CD4-positive, alpha-beta T cell treated with Interleukin-1 beta for 1 hour (primary cell): ENCODE measurements around the gene PTPN4.

Experiments
- DNase-seq, 2 donors: peaks; one replicate each; pipeline ENCODE4 v3.0.0-alpha.2; 2020 to 2022

The PTPN4 gene

DNA sequence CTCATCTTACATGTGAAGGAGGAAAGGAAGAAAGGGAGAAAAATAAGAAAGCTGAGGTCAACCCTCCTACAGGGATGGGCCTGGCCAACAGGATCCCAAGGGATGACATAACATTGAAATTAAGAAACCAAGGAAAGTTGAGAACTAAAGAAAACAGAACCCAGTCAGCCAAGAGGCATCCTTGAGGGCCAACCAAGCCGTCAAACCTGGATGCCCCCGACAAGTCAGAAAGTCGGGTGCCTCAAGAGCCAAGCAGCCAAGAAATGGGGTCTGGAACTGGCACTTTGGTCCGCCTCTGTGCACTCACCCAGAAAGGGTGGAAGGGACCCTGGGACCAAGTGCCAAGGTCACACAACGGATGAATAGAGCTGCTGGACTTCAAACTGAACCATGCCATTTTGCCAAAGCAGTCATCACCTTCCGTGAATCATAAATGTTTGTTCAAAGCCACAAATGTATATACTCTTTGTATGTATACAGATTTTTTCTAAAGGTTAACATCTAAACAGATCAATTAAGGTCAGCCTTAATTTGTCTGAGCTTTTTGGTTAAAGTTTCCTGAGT lies 27.0 kb upstream of the PTPN4 start:
- DNase-seq, result no peak

DNA sequence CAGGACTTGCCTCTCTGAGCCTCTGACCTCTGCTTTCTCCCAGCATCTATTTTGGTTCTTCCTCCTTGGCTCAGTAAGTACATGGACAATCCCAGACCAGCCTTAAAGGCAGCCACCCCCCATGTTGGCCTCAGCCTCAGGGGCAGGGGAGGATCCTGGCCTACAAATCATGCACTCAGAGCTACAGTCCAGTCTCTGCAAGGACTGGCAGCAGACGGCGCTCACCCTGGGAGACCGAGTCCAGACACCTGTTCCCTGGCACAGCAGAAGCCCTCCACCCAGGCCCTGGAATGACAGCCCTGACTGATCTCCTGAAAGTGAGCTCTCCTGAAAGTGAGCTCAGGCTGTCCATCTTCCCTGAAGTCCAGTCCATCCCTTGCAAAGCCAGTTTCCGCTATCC lies 25.7 kb upstream of the PTPN4 start:
- no peak for DNase-seq

DNA sequence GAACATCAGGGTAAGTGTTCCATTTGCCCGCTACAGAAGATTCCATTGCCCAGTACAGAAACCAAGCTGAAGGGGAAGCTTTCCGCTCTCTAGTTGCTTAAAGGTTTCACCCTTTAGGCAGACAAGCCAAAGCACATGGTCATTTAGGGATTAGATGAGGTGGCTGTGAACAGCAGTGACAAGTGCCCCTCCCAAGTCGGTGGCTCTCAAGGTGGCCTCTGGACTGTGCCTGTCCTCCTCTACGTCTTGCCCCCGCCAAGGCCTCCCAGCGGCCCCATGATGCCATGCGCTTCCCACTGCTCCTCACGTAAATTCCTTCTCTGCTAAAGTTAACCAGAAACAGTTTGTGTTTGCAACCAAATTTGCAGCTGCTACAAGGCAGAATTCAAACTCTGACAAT lies 24.2 kb upstream of the PTPN4 start:
- DNase-seq, result no peak

DNA sequence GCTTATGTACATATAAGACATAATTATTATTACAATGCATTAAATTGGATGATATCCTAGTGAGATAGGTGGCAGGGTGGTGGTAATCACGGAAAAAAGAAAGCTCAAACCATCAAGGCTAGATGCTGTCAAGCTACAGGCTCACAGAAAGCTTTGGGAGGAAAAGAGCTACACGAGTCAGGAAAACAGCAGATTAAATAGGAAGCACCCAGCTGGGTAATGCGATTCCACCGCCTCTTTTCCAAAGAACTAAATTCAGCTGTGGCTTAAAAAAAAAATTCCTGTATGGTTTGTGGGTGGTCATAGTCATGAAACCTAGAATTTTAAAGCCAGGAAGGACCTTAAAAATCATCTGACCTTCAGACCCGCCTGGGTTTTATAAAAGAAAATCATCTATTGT lies 23.7 kb upstream of the PTPN4 start:
- no peak for DNase-seq

DNA sequence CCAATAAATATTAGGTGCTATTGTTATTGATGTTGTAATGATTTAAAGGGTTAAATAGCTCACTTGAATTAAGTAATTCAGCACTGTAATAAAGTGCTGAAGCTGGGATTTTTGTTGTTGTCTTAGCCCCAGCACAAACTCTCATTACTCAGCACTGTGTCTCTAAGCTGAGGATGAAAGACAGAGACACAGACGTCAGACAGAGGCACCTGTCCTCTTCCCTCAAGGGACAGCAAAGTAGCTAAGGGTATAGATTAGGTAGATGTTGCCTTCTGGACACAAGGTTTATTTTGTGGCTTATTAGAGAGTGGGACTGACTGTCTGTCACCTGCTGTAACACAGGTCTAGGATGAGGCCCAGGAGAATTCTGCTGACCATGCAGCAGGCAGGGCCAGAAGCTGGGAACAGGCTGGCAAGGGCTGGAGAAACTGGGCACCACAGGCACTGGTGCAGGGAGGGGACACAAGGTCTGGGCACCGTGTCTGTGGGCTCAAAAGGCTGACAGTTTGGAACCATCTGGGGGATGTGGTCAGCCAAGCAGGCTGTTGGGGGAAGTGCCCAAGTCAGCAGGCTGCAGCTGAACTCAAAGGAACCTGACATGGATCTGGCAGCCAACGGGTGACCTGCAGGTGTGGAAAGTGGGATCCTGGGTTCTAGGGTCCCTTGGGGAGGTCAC lies 20.0 kb upstream of the PTPN4 start:
- no peak for DNase-seq

DNA sequence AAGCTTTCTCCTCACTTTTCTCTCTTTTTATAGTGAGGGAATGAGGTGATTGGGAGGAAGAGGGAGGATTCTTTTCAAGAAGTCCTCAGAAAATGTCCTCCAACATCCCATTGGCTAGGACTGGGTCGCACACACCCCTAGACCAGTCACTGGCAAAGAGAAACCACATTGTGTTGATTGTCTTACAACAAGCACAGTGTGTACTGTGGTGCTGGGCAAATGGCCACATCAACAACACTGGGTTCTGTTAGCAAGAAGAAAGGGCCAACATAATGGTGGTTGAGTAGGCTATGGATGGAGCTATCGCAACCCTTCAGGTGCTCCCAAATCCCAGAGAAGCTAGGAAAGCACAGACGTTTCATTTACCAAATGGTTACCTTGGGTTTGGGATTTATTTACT lies 18.7 kb upstream of the PTPN4 start:
- DNase-seq, result no peak

DNA sequence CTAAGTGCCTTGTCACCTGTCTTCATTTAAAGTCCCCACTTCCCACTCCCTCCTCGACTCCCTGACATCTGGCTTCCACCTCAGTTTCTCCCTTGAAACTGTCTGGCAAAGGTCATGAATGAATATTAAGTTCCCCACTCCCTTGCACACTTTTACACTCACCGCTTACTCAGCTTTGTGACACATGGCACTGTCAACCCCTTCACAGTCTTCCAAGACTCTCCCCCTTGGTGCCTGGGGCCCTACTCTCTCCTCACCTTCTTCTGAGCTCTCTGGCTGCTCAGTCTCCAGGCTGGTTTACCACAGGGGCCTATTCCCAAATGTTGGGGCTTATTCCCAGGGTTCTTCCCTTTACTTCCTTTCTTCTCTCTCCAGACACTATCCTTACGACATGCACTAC lies 17.9 kb upstream of the PTPN4 start:
- DNase-seq, result no peak

DNA sequence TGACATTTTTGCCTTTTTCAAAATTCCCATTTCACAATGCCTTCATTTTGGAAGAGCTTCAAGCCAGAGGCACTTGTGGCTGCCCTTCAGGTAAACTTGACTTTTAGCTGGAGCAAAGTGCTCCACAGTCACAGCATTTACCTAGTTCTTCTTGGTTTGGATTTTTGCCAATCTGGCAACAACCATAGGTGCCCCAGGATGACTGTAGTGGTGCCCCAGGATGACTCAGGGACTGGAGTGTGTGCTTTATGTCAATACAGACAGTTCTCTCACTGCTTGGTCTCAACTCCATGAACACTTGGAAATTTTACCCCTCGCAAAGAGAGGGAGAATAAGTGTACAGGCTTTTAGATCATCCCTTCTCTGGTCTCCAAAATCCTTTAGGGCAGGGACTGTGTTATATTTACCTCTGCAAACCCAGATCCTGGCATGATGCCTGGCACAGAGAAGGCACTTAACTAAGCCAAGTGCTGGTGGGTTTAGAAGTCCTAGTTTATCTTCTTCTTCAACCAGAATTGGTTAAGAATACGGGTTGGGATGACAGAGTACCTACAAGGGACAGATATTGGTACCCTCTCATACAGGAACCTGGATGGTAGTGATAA lies 15.3 kb upstream of the PTPN4 start:
- no peak for DNase-seq

DNA sequence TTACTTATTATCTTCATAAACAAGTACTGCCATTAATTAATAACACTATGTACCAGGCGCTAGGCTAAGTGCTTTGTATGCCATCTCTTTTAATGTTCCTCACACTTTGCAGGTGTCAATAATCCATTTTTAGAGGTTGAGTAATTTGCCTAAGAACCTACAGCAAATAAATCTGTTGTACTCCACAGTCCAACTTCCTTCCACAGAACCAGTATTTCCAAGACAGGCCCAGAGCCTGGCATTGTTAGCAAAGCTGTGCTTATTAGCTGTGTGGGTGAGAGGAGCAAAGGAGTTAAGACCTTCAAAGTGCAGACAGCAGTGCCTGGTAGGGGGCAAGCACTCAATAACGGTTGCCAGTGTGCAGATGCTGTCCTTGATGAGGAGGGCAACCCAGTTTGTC lies 14.2 kb upstream of the PTPN4 start:
- no peak for DNase-seq

DNA sequence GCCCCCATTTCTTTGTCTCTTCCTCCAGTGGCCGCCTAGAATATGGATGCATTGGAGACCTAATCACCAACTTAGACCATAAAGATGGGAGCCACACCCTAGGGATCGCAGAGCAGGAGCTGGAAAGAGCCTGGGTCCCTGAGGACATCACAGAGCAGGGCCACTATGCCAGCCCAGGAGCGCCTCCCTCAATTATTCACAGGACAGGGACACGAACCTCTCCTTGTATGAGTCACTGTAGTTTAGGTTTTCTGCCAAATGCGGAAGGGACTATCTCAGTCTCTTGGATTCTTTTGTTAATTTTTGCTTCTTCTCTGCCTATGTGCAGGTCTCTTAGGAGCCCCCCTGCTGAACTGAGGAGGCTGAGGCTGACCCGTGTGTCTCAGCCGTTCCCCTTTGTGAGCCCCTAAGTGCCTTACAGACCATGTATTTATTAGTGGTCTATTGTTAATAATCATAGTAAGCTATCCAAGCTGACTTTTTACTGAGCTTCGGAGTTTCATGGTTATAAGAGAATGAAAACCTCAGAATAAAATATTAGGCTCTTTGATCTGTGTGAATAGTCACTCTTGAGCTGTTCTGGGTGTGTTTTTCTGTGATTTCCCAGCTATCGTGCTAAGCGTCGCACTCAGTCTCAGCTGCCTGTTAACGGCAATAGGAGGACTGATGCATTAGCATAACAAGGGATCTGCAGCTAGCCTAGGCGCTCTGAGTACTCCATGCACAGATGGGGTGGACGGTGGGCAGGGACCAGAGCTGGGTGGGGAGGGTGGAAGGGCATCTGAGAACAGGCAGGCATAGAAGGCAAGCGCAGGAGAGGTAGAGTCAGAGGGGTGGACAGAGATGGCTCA lies 12.7 kb upstream of the PTPN4 start:
- no peak for DNase-seq

DNA sequence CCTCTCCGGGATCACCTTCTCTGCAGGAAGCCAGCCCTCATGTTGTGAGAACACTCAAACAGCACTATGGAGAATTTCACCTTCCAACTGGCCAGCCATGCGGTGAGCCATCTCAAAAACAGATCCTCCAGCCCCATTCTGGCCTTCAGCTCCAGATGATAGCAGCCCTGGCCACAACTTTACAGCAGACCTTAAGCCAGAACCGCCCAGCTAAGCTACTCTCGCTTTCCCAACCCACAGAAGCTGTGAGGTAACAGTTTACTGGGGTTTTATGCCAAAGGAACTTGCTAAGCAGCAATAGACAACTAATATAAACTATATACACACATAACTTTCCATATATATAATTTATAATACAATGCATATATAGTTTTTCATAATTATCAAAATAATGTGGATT lies 11.6 kb upstream of the PTPN4 start:
- DNase-seq, result no peak

DNA sequence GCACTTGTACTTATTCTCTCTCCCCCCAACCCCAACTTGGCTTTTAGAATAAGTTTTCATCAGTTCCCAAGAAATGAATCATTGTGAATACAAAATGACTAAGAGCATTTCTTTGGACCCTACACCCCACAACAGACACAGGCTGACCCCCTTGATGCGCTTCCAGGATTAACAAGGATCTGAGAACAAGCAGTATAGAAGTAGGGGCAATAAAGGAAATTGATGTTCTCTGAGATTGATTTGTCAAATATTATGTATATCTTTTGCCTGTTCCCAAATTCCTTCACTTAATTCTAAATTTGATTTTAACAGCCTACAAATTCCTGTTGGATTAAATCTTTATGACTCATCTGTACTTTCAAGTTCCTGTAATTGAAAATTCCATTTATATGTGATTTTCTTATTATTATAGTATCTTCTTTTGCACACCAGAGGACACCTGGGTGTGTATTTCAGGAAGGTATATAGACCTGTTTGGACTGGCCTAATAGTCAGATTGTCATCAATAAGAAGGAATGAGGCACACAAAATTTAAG lies 10.2 kb upstream of the PTPN4 start:
- DNase-seq, result no peak

DNA sequence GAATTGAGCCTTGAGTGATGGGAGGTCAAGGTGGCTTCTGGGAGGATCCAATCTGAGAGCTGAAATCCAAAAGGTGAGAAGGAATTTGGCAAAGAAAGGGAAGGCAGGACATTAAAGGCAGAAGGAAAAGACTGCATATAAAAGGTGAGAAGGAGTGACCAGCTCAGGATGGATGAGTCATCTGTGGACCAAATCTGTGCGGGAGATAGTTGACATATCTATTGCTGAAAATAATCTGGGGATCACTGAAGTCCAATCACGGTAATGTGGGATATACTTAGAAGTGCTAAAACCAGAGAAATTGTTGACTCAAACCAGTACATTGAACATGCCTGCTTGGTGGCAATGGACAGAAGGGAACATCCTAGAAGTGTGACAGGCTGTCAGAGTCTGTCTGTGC lies 8.0 kb upstream of the PTPN4 start:
- no peak for DNase-seq

DNA sequence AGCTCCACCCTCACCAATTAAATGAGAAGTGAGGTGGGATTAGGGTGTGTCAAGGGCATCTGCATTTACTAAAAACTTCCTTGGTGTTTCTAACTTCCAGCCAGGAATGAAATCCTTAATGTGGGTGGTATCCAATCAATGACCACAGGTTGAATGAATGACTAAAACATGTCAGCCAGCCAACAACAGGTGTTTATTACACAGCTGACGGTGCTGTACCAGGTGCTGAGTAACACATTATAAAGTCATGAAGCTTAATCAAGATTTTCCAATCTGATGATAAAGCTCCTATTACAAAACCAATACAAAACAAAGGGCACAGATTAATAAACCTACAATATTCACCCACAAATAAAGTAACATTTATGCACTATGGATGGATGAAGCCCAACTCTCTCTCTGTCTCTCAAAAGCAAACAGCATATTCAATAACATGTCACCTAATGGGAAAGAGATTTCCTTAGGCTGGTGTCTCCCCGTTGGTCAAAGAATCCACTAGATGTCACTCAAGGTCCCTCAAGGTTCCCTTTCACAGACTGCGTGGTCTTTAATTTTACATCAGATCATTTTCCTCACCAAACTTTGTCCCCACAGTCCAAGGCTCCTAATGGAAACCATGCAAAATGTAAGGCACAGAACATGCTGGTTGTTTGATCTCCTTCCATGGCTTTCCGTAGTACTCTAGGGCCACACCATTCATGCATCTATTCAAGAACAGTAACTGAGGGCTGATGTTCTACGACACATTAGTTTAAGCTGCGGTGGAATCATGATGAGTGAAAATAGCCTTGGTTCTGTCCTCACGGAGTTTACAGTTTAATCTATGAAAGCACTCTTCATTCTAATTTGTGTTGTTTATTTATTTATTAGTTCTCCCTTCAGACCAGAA lies 6.4 kb upstream of the PTPN4 start:
- DNase-seq, result peak; percentile 38 to 70

DNA sequence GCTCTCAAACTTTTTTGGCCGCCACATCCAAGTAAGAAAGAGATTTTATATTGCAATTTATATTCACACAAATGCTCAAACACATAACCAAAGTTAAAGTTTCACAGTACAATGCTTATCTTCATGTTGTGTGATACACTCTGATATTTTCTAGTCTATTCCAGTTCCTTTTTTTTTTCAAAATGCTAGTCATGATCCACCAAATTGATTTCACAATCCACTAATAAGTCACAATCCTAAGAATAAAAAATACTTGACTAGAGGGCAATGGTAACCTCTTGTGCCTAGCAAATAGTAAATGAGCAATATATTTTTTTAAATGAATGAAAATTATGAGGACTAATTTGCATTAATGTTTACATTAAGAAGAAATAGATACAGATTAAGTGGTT lies 5.8 kb upstream of the PTPN4 start:
- no peak for DNase-seq

DNA sequence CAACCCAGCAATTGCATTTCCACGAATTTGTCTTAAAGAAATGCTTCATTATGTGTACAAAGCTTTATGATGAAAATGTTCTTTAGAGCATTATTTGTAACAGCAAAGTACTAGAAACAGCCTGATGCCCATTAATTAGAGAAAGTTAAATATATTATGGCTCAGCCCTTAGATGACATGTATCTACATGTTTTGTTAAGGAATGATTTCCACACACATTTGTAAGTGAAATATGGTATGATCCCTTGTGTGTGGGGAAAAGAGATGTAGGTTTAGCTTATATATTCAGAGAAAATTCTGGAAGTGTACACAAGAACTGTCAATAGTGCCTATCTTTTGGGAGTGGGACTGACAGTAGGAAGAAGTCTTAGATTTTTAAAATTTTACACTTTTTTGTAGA lies 3.8 kb upstream of the PTPN4 start:
- DNase-seq, result no peak

DNA sequence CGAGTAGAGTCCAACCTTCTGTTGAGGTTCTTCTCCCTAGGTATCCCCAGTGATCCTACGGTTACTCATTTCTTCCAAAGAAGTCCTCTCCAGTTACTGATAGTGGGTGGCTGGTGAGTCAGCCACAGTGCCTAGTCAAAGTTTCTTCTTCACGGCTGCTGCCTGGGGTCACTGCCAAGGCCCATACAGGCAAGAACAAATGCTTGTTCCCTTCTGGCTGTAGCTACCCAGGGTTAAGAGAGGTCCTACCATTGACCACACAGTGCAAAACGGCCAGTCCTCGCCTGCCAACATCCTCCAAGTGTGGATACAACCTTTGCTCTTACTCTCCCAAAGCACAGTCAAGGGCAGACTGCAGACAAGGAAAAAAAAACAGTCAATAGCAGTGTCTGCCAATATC lies 2.9 kb upstream of the PTPN4 start:
- no peak for DNase-seq

DNA sequence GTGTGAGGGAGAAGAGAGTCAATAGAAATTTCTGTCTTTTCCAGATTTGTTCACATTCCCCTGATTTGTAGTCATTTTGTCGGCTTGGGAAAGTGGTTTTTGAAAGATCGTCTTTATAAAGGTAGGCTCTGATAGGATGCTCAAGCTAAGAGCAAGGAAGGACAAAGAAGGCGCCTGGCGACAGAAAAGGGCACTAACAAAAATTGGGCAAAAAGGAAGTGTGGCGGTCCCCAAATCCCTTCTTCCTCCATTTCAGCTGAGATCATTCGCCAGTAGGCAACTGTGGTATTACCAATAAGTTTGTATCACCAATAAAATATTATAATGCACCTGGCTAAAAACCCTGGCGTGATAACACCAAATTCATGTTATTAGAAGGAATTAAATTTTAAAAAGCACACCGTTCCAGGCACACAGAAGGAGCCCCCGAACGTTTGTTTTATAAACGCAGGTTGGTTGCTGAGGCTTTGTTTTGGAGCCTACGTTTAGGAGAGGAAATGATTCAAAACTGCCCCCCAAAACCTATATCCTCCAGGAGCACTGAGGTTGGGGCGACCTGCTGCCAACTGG lies 756 bp upstream of the PTPN4 start:
- no peak for DNase-seq

DNA sequence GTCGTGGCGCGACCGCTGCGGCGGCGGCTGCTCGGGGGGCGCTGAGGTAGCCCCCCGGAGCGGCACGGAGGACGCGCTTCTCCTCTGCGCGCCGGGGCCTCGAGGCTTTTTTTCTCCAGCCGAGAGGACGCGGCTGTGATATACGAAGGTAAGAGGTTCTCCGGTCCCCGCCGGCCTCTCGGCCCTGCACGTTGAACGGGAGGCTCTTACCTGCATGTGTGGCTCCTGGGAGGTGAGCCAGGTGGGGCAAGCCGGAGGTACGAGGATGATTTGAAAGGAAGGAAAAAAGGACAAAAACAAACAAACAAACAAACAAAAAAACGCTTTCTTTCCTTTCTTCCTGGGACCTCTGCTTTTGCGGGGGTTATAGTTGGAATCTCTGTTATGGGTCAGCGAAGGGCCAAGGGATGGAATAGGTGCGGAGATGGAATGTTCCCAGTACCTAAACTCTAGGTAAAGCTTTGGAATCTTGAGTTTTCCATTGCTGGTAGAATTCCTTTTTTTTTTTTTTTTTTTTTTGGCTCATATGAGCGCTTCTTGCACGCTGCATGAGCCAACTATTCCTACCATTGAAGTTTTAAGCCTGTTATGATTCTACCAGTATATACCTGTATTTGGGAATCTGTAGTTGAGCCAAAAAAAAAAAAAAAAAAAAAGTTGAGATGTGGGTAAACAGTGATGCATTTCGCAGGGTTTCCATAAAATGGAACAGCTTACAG lies 674 bp downstream of the PTPN4 start:
- DNase-seq, result no peak

DNA sequence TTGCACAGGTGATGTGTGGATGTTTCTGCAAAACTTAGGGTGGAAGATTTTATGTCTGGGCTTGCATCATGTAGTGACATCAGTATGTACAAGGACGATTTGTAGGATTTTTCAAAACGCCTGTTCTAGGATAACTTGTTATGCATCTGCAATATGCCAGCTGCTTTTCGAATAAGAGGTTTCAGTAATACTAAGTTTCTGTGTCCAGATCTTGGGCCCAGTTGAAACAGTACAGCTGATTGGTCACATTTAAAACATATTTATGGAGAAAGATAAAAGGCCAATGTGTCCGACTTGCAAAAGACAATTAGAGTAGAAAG lies 1.2 kb downstream of the PTPN4 start:
- DNase-seq, result no peak

DNA sequence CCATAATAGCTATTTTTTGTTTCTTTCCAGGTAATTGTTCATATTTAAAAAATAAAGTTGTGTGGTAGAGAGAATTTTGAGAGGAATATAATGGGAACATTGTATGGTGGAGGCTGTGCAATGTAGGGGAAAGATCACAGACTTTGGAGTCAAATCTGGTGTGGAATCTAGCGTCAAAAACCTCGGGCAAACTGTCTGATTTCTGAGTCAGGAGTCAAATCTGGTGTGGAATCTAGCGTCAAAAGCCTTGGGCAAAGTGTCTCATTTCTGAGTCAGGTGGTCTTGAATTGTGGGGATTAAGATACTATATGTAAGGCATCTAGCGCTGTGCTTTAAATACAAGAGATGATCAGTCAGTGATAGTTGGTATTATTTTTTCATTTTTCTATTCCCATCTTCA lies 5.1 kb downstream of the PTPN4 start:
- no peak for DNase-seq
